Osteocyte (in vitro differentiated cells): ENCODE measurements around the gene LAMA3. TPM values are rescaled to one million over a fixed set of nuclear protein-coding genes. Genes with fewer than 3 reads are reported as not detected.
"Not testable (repeated sequence)": the region's sequence is repeated elsewhere in the genome, so short reads cannot be mapped to it uniquely, and the experiment has no call there.

Experiments
- DNase-seq: peaks from one replicate; pipeline ENCODE4 v3.0.0; 2021; ENCODE audit warnings: mixed read lengths; ENCODE audit not compliant: unreplicated experiment; ENCODE audit errors: extremely low spot score
- H3K27ac Mint-ChIP-seq: one replicate; pipeline ENCODE4 v1.8.0; 2021; ENCODE audit warnings: mild to moderate bottlenecking, mixed read lengths; ENCODE audit not compliant: unreplicated experiment
- H3K27me3 Mint-ChIP-seq: one replicate; pipeline ENCODE4 v1.8.0; 2021; ENCODE audit warnings: mixed read lengths; ENCODE audit not compliant: unreplicated experiment
- H3K36me3 Mint-ChIP-seq: one replicate; pipeline ENCODE4 v1.8.0; 2021; ENCODE audit warnings: mixed read lengths; ENCODE audit not compliant: unreplicated experiment
- H3K4me1 Mint-ChIP-seq: one replicate; pipeline ENCODE4 v1.8.0; 2021; ENCODE audit warnings: mixed read lengths; ENCODE audit not compliant: unreplicated experiment
- H3K4me3 Mint-ChIP-seq: one replicate; pipeline ENCODE4 v1.8.0; 2021; ENCODE audit warnings: mild to moderate bottlenecking, moderate library complexity, mixed read lengths; ENCODE audit not compliant: unreplicated experiment
- H3K9me3 Mint-ChIP-seq: one replicate; pipeline ENCODE4 v1.8.0; 2021; ENCODE audit warnings: mixed read lengths; ENCODE audit not compliant: unreplicated experiment
- total RNA-seq: library from RNA; stranded (reverse); gene quantifications from 2 replicates; pipeline ENCODE4 v1.2.1, GENCODE V29; 2021
- TF ChIP-seq, protein P1 (sequence below): fragments of 200-600 bp; sonication (generic); IDR thresholded peaks from 2 replicates; pipeline ENCODE4 v1.5.0; 2021; ENCODE audit warnings: antibody characterized with exemption, mild to moderate bottlenecking, moderate library complexity

LAMA3 gene
- total RNA-seq, 1 donor from 2014 or later = not detected

DNA sequence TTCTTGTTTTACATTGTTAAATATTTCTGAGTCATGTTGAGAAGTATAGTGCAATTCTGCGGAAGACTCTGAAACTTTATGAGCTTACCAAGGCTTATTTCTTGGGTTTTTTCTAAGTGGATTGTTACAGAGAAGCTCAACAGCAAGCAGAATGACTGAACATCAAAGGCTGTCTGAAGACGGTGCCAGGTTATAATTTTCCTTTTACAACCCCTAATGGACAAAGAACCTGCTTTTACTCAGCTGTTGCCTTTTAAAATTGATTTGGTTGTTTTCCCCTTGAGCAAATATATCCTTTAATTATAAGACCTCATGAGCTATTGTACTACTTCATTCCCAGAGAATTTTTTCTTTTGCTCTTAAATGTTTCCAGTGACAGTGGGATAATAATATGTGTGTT, 41.6 kb downstream of the LAMA3 start:
- Mint-ChIP-seq H3K9me3 (no peaks in the 10 kb centered on the region), H3K27ac (no peak overlapping the region), H3K4me1 (no peaks in the 10 kb centered on the region), H3K27me3 (peaks cover 12% of the 10 kb centered on the region), H3K36me3 (no peaks in the 10 kb centered on the region), H3K4me3 (no peak overlapping the region)
- TF ChIP-seq, protein P1, sequence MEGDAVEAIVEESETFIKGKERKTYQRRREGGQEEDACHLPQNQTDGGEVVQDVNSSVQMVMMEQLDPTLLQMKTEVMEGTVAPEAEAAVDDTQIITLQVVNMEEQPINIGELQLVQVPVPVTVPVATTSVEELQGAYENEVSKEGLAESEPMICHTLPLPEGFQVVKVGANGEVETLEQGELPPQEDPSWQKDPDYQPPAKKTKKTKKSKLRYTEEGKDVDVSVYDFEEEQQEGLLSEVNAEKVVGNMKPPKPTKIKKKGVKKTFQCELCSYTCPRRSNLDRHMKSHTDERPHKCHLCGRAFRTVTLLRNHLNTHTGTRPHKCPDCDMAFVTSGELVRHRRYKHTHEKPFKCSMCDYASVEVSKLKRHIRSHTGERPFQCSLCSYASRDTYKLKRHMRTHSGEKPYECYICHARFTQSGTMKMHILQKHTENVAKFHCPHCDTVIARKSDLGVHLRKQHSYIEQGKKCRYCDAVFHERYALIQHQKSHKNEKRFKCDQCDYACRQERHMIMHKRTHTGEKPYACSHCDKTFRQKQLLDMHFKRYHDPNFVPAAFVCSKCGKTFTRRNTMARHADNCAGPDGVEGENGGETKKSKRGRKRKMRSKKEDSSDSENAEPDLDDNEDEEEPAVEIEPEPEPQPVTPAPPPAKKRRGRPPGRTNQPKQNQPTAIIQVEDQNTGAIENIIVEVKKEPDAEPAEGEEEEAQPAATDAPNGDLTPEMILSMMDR = no peak
- DNase-seq = no peak

DNA sequence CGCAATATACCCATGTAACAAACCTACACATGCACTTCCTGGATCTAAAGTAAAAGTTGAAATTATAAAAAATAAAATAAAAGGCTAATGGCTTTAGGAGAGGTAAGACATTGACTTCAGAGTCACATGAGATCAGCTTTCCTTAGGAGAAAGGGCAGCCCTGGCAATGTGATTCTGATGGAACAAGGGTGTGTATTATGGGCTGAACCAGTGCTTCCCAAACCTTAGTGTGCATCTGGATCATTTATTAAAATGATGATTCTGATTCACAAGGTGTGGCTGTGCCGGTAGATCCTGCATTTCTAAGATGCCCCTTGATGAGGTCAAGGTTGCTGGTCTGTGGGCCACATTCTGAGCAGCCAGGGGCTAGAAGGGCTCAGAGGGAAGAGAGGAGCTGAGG, 42.6 kb downstream of the LAMA3 start:
- no peak for DNase-seq
- Mint-ChIP-seq H3K4me3 (no peak overlapping the region), H3K27me3 (peaks cover 12% of the 10 kb centered on the region), H3K36me3 (no peaks in the 10 kb centered on the region), H3K9me3 (no peaks in the 10 kb centered on the region), H3K27ac (no peak overlapping the region), H3K4me1 (no peaks in the 10 kb centered on the region)
- TF ChIP-seq, protein P1 = no peak

DNA sequence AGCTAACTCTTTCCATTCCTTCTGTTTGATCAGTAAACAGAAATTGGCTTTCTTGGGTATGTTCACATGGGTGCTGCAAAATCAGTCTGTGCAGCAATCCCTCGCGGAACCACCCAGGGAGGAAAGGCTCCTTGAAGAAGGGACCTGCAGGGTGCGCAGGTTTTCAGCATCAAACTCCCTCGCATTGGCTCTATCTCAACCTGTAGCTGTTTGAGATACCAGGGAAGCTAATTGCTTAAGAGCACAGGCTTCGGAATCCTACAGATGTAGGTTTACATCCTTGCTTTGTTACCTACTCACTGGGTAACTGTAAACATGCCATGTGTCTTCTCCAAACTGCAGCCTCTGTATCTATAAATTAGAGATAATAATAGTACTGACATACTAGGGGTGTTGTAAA, 43.2 kb downstream of the LAMA3 start:
- Mint-ChIP-seq H3K27me3 (peaks cover 12% of the 10 kb centered on the region), H3K27ac (no peak overlapping the region), H3K4me3 (no peak overlapping the region), H3K36me3 (no peaks in the 10 kb centered on the region), H3K4me1 (no peaks in the 10 kb centered on the region), H3K9me3 (no peaks in the 10 kb centered on the region)
- TF ChIP-seq, protein P1 = no peak
- DNase-seq = no peak

DNA sequence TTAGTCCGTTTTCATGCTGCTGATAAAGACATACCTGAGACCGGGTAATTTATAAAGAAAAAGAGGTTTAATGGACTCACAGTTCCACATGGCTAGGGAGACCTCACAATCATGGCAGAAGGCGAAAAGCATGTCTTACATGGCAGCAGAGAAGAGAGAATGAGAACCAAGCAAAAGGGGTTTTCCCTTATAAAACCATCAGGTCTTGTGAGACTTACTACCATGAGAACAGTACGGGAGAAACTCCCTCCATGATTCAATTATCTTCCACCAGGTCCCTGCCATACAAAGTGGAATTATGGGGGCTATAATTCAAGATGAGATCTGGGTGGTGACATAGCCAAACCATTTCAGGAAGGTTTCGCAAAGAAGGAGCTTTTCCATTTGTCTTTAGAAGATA, 44.0 kb downstream of the LAMA3 start:
- peaks cover 20% of the 10 kb centered on the region for H3K27me3 Mint-ChIP-seq
- H3K4me3 Mint-ChIP-seq, H3K9me3 Mint-ChIP-seq, DNase-seq, H3K27ac Mint-ChIP-seq, H3K36me3 Mint-ChIP-seq, H3K4me1 Mint-ChIP-seq: not testable (repeated sequence)

DNA sequence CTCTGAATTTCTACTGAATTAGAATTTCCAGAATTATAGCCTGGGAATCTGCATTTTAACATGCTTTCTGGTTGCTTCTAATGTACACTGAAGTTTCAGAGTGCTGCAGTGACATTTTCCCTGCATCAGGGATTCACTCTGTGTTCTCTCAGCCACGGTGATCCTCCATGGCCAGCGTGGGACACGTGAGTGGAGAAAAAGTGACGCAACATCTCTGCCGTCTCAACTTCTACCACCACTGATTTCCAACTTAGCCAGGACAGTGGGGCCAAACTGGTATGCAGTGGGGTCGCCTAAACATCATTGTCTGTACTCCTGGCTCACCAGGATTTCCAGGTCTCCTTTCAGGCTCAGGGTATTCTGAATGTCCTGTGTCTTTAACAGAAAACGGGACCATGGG, 44.6 kb downstream of the LAMA3 start:
- Mint-ChIP-seq H3K27me3 (peaks cover 21% of the 10 kb centered on the region), H3K36me3 (no peaks in the 10 kb centered on the region), H3K4me3 (no peak overlapping the region), H3K4me1 (peaks cover 3% of the 10 kb centered on the region), H3K9me3 (no peaks in the 10 kb centered on the region), H3K27ac (no peak overlapping the region)
- TF ChIP-seq, protein P1 = no peak
- DNase-seq = no peak

DNA sequence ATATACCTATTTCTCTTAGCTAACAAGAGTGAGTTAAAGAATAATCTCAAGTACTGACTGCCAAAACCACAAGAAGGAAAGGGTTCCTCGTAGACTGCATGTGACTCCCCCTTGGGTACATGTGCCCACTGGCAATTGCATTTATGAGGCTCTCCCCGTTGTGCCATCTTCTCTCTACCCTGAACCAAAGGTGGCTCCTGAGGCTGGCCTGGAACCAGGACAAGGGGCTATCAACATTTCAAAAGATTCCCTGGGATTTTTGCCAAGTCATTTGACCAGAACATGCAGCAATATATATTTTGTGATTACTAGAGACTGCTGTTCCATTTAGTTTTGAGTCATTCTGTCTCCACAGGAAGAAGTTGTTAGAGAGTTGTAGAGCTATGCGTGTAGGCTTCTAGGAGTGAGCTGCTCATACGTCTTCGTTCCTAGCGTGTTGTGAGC, 45.8 kb downstream of the LAMA3 start:
- no peak for DNase-seq
- Mint-ChIP-seq H3K4me1 (peaks cover 11% of the 10 kb centered on the region), H3K4me3 (no peak overlapping the region), H3K9me3 (no peaks in the 10 kb centered on the region), H3K27ac (no peak overlapping the region), H3K27me3 (peaks cover 24% of the 10 kb centered on the region), H3K36me3 (no peaks in the 10 kb centered on the region)
- TF ChIP-seq, protein P1 = no peak
